GM12873 (cell line): ENCODE results near the gene LRCH1.

Experiments
- TF ChIP-seq, protein P1 (sequence below): IDR thresholded peaks from 2 replicates; pipeline ENCODE4 v1.5.1; 2012; ENCODE audit warnings: low read depth, mild to moderate bottlenecking, moderate library complexity, low read length, control low read depth; ENCODE audit not compliant: insufficient read depth; ENCODE audit errors: missing control alignments

Gene LRCH1

GRCh38 chr13:46595885-46596275 is 42.9 kb downstream of the LRCH1 start:
- TF ChIP-seq, protein P1, sequence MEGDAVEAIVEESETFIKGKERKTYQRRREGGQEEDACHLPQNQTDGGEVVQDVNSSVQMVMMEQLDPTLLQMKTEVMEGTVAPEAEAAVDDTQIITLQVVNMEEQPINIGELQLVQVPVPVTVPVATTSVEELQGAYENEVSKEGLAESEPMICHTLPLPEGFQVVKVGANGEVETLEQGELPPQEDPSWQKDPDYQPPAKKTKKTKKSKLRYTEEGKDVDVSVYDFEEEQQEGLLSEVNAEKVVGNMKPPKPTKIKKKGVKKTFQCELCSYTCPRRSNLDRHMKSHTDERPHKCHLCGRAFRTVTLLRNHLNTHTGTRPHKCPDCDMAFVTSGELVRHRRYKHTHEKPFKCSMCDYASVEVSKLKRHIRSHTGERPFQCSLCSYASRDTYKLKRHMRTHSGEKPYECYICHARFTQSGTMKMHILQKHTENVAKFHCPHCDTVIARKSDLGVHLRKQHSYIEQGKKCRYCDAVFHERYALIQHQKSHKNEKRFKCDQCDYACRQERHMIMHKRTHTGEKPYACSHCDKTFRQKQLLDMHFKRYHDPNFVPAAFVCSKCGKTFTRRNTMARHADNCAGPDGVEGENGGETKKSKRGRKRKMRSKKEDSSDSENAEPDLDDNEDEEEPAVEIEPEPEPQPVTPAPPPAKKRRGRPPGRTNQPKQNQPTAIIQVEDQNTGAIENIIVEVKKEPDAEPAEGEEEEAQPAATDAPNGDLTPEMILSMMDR = no peak

DNA sequence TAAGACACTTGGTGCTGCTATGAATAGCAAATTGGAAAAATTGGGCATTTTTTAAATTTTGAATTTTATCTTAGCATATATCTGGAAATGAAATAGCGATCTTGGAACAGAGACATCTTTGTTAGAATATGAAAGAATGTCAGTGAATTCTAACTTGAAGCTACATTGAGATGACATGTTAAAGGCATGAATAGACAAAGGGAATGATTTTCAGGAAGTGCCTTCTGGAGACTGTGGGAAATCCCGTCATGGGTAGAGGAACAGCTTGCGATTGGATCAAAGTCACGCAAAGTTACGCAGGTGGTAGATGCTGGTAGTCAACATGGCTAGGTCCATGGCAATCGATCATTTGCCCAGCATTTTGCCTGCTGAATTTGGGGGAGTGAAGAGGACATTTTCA is 43.5 kb downstream of the LRCH1 start:
- TF ChIP-seq, protein P1 = no peak

DNA sequence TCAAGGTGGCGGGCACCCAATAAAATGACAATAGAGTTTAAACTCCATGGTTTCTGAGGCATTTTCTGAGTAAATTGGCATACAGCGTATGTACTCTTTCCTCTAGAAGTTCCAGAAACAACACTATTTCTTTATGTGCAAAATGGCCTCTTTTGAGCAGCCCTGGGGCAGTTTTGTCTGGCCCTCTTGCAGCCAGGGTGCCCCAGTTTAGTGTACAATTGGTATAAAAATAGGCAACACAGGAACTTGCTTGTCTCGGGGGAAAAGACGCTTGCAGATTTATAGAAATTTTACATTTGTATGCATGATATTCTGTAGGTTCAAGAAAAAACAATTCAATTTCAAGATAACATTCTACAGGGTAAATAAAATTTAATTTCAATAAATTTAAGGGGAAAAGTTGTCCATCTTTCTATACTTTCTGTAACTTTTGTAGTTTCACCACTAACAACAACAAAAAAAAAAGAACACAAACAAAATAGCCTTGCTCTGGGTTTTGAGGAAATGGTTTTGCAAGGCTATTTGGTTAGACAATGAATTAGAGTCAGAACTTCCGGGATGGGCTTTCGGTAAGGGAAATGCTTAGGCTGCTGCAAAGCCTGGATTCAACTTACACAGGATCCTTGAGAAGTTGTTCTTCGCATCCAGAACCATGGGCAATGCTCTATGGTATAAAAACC is 45.3 kb downstream of the LRCH1 start:
- TF ChIP-seq, protein P1 = no peak

- TF ChIP-seq, protein P1 = no peak
These were observed 45.8 kb downstream of the LRCH1 start for GRCh38 chr13:46598820-46599180.

DNA sequence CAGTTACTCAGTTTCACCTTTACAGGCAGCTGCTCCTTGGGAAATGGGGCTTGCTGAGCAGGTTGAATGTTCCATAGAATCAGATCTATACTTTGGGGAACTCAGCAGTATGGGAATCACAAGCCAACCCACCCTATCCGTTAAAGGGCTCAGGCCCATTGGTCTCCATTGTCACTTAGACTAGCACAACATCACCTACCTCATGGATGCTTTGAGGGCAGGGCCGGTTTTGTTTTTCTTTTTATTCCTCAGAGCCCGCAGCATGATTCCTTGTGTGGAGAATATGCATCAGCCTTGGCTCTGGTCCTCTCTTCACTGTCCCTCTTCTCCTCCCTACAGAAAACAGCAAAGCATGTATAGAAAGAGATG is 48.0 kb downstream of the LRCH1 start:
- TF ChIP-seq, protein P1 = no peak

- TF ChIP-seq, protein P1 = no peak
These were observed 49.6 kb downstream of the LRCH1 start for GRCh38 chr13:46602531-46602930.

DNA sequence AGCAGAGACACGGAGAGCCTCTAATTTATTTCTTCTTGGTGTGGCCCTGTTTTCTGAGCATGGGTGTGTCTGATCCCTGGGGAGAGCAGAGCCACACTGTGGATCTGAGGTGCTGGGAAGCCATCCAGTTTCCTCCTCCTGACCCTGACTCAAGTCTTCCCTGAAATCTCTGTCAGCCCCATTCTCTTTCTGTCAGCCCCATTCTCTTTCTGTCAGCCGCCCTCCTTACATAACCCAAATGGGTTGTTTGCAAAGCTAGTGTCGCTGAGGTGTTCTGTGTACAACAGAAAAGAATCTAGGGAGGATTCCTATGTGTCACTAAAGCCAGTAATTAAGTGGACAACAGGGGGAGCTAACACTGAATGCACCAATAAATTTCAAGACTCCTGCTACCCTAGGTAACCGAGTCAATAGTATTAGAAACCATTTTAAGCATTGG is 50.2 kb downstream of the LRCH1 start:
- TF ChIP-seq, protein P1 = peak; percentile 50
